Thymus (tissue), 11 donors: Measurements from ENCODE around the gene SSPN. TPM values are rescaled to one million over a fixed set of nuclear protein-coding genes. Genes with fewer than 3 reads are reported as not detected.
A peak's percentile ranks its signal among the peaks of the same experiment; 100 is the strongest.

Experiments
- DNase-seq, 9 donors: peaks; one replicate each; pipeline ENCODE4 v3.0.0-alpha.2; 2013; ENCODE audit warnings: low spot score in 9 of 9, low read depth in 6 of 9, missing footprints in 1 of 9
- H3K27ac ChIP-seq, 2 donors: one replicate each; pipeline ENCODE4 v1.5.1; 2013; ENCODE audit warnings: control low read depth in 1 of 2, low read depth in 1 of 2, low read length in 1 of 2, mild to moderate bottlenecking in 1 of 2, moderate library complexity in 1 of 2
- H3K27me3 ChIP-seq, 2 donors: one replicate each; pipeline ENCODE4 v1.5.1; 2013; ENCODE audit warnings: low read length in 1 of 2; ENCODE audit not compliant: control insufficient read depth in 2 of 2, insufficient read depth in 1 of 2
- H3K36me3 ChIP-seq, 2 donors: one replicate each; pipeline ENCODE4 v1.5.1; 2013; ENCODE audit warnings: low read length in 1 of 2, mild to moderate bottlenecking in 1 of 2, moderate library complexity in 1 of 2; ENCODE audit not compliant: control insufficient read depth in 2 of 2, insufficient read depth in 2 of 2
- H3K4me1 ChIP-seq, 2 donors: one replicate each; pipeline ENCODE4 v1.5.1; 2013; ENCODE audit warnings: low read length in 2 of 2; ENCODE audit not compliant: control insufficient read depth in 2 of 2, insufficient read depth in 2 of 2
- H3K4me3 ChIP-seq, 2 donors: one replicate each; pipeline ENCODE4 v1.5.1; 2013; ENCODE audit warnings: low read length in 2 of 2, control low read depth in 1 of 2, mild to moderate bottlenecking in 1 of 2
- H3K9me3 ChIP-seq, 2 donors: one replicate each; pipeline ENCODE4 v1.5.1; 2013; ENCODE audit warnings: low read length in 1 of 2, mild to moderate bottlenecking in 1 of 2; ENCODE audit not compliant: control insufficient read depth in 2 of 2, insufficient read depth in 1 of 2
- WGBS: extraction: QIAGEN DNeasy Blood & Tissue Kit; methylation state at CpG from one replicate; pipeline ENCODE4 v1.1.7; 2013; 5-methylcytosine and 5-hydroxymethylcytosine counted together
- polyA plus RNA-seq: library from polyadenylated mRNA; stranded (reverse); fragments of 200-250 nt; gene quantifications from one replicate; pipeline ENCODE4 v1.2.3, GENCODE V29; 2013
- total RNA-seq: library from RNA; stranded (reverse); fragments of 120-200 nt; gene quantifications from one replicate; pipeline ENCODE4 v1.2.4, GENCODE V29; 2013
- donor health status: healthy.

SSPN gene
- total and polyA plus RNA-seq, 2 donors = 4.0 to 6.0 TPM

GRCh38 chr12:26292596-26292995, 97.2 kb downstream of the SSPN start:
- peaks cover 0 to 6% of the 10 kb centered on the region in 2 donors for H3K4me1 ChIP-seq
- no peaks in the 10 kb centered on the region for H3K36me3 ChIP-seq
- H3K9me3 ChIP-seq = no peaks in the 10 kb centered on the region
- no peak for DNase-seq
- no peaks in the 10 kb centered on the region for H3K27me3 ChIP-seq
- no peak overlapping the region for H3K4me3 ChIP-seq
- no peak overlapping the region for H3K27ac ChIP-seq
- WGBS = 96% methylated on average over 1 of the region's 1 CpG

GRCh38 chr12:26293612-26294011, 98.2 kb downstream of the SSPN start:
- WGBS = 78% methylated on average over 2 of the region's 2 CpGs
- Histone ChIP-seq H3K4me1 (no peaks in the 10 kb centered on the region), H3K9me3 (no peaks in the 10 kb centered on the region), H3K36me3 (no peaks in the 10 kb centered on the region), H3K4me3 (no peak overlapping the region), H3K27me3 (no peaks in the 10 kb centered on the region), H3K27ac (no peak overlapping the region)
- no peak for DNase-seq

GRCh38 chr12:26295001-26295400, 99.6 kb downstream of the SSPN start:
- Histone ChIP-seq H3K36me3 (no peaks in the 10 kb centered on the region), H3K9me3 (no peaks in the 10 kb centered on the region), H3K27me3 (no peaks in the 10 kb centered on the region), H3K27ac (no peak overlapping the region), H3K4me3 (no peak overlapping the region), H3K4me1 (no peaks in the 10 kb centered on the region)
- 98% methylated on average over 4 of the region's 4 CpGs for WGBS
- DNase-seq = no peak

- Histone ChIP-seq H3K4me1 (no peaks in the 10 kb centered on the region), H3K4me3 (no peak overlapping the region), H3K36me3 (no peaks in the 10 kb centered on the region), H3K27ac (no peak overlapping the region), H3K27me3 (no peaks in the 10 kb centered on the region), H3K9me3 (no peaks in the 10 kb centered on the region)
- no peak for DNase-seq
- WGBS = 98% methylated on average over 8 of the region's 8 CpGs
These were observed 102.2 kb downstream of the SSPN start for GRCh38 chr12:26297396-26298070.

GRCh38 chr12:26298785-26299621, 103.6 kb downstream of the SSPN start:
- Histone ChIP-seq H3K36me3 (no peaks in the 10 kb centered on the region), H3K4me3 (no peak overlapping the region), H3K27me3 (no peaks in the 10 kb centered on the region), H3K4me1 (no peaks in the 10 kb centered on the region), H3K27ac (no peak overlapping the region), H3K9me3 (no peaks in the 10 kb centered on the region)
- peak in 1 of 9 donors; percentile 43 for DNase-seq
- 49% methylated on average over 6 of the region's 6 CpGs for WGBS

GRCh38 chr12:26299751-26300150, 104.4 kb downstream of the SSPN start:
- no peak for DNase-seq
- no peaks in the 10 kb centered on the region for H3K27me3 ChIP-seq
- 99% methylated on average over 1 of the region's 1 CpG for WGBS
- no peak overlapping the region for H3K27ac ChIP-seq
- no peak overlapping the region for H3K4me3 ChIP-seq
- no peaks in the 10 kb centered on the region for H3K4me1 ChIP-seq
- H3K36me3 ChIP-seq = no peaks in the 10 kb centered on the region
- H3K9me3 ChIP-seq = no peaks in the 10 kb centered on the region

Other genes with a start within 250 kb of the SSPN start
- gene RASSF8, start 236.9 kb upstream of the SSPN start, total RNA-seq = 6.4 TPM
- gene RASSF8, start 236.9 kb upstream of the SSPN start, polyA plus RNA-seq = 15.3 TPM
- gene BHLHE41, start 70.5 kb upstream of the SSPN start, total RNA-seq = 0.61 TPM
- gene BHLHE41, start 70.5 kb upstream of the SSPN start, polyA plus RNA-seq = 9.8 TPM